Vagina (tissue), 2 donors: ENCODE measurements around the gene PRKCE. TPM values are rescaled to one million over a fixed set of nuclear protein-coding genes. Genes with fewer than 3 reads are reported as not detected.

Source experiments
- DNase-seq, 2 donors: peaks; one replicate each; pipeline ENCODE4 v3.0.0-alpha.2; 2017; ENCODE audit errors: extremely low spot score in 2 of 2
- H3K27ac ChIP-seq: fragments of 200-600 bp; sonication (generic); one replicate; pipeline ENCODE4 v1.5.1; 2019
- H3K27me3 ChIP-seq: fragments of 200-600 bp; sonication (generic); one replicate; pipeline ENCODE4 v1.5.1; 2019
- H3K36me3 ChIP-seq, 2 donors: fragments of 200-600 bp; sonication (generic); one replicate each; pipeline ENCODE4 v1.5.1; 2017 to 2019
- H3K4me1 ChIP-seq: fragments of 200-600 bp; sonication (generic); one replicate; pipeline ENCODE4 v1.5.1; 2019
- H3K4me3 ChIP-seq, 2 donors: fragments of 200-600 bp; sonication (generic); 1 replicate in 1 of 2; 2 replicates in 1 of 2; pipeline ENCODE4 v1.5.1; 2016 to 2019
- H3K9me3 ChIP-seq: fragments of 200-600 bp; sonication (generic); one replicate; pipeline ENCODE4 v1.5.1; 2019
- CTCF ChIP-seq, 3 experiments: fragments of 450-650 bp in 2 of 3; fragments of 200-600 bp in 1 of 3; sonication (generic) in 1 of 3; IDR thresholded peaks; one replicate each; pipeline ENCODE4 v1.5.1; 2017 to 2019; ENCODE audit warnings: antibody characterized with exemption in 3 of 3, mild to moderate bottlenecking in 2 of 3, moderate library complexity in 2 of 3
- POLR2A ChIP-seq, 2 donors: fragments of 450-650 bp; IDR thresholded peaks; one replicate each; pipeline ENCODE4 v1.6.1; 2017; ENCODE audit warnings: antibody characterized with exemption in 2 of 2, mild to moderate bottlenecking in 2 of 2, moderate library complexity in 2 of 2
- POLR2AphosphoS5 ChIP-seq, 2 donors: sonication (generic); formaldehyde crosslinking; IDR thresholded peaks; one replicate each; pipeline ENCODE4 v1.9.0; 2017; ENCODE audit warnings: antibody characterized with exemption in 2 of 2, mild to moderate bottlenecking in 2 of 2, low read depth in 1 of 2; ENCODE audit not compliant: insufficient read depth in 1 of 2
- intact Hi-C: fragments of 100-400 bp; cut with DNase I; formaldehyde crosslinking; loops from one replicate; pipeline ENCODE4 v1.15.1; 2023
- total RNA-seq: library from RNA; depleted of rRNA; stranded (reverse); fragments of >200 nt; gene quantifications from one replicate; pipeline ENCODE4 v1.2.3, GENCODE V29; 2016

Gene PRKCE
- total RNA-seq, 1 donor from 2014 or later = 11.8 TPM

GRCh38 chr2:45895241-45895861 lies 243.9 kb downstream of the PRKCE start:
- Histone ChIP-seq H3K9me3 (no peaks in the 10 kb centered on the region), H3K27me3 (no peaks in the 10 kb centered on the region), H3K4me1 (peaks cover 37% of the 10 kb centered on the region), H3K27ac (peak overlapping the region; percentile 51), H3K36me3 (no peaks in the 10 kb centered on the region), H3K4me3 (no peak overlapping the region)
- intact Hi-C loops = no loop called here
- DNase-seq = no peak
- TF ChIP-seq CTCF (IDR thresholded peaks at IDR 0.05) (no peak), POLR2AphosphoS5 (IDR thresholded peaks at IDR 0.05; ENCODE audit: insufficient read depth in 1 of 2, low read depth in 1 of 2) (no peak), POLR2A (IDR thresholded peaks at IDR 0.05) (no peak)

GRCh38 chr2:45896311-45896710 lies 244.8 kb downstream of the PRKCE start:
- no peak for DNase-seq
- Histone ChIP-seq H3K27me3 (no peaks in the 10 kb centered on the region), H3K4me1 (peaks cover 33% of the 10 kb centered on the region), H3K9me3 (no peaks in the 10 kb centered on the region), H3K36me3 (no peaks in the 10 kb centered on the region), H3K4me3 (no peak overlapping the region), H3K27ac (peak overlapping the region; percentile 51)
- intact Hi-C loops = no loop called here
- TF ChIP-seq CTCF (IDR thresholded peaks at IDR 0.05) = no peak
- TF ChIP-seq POLR2AphosphoS5 (IDR thresholded peaks at IDR 0.05; ENCODE audit: insufficient read depth in 1 of 2, low read depth in 1 of 2) = no peak
- TF ChIP-seq POLR2A (IDR thresholded peaks at IDR 0.05) = no peak

GRCh38 chr2:45897842-45898241 lies 246.4 kb downstream of the PRKCE start:
- no peak for DNase-seq
- Histone ChIP-seq H3K27ac (no peak overlapping the region), H3K9me3 (no peaks in the 10 kb centered on the region), H3K27me3 (no peaks in the 10 kb centered on the region), H3K4me1 (peaks cover 23% of the 10 kb centered on the region), H3K4me3 (no peak overlapping the region), H3K36me3 (no peaks in the 10 kb centered on the region)
- intact Hi-C loops = no loop called here
- TF ChIP-seq POLR2AphosphoS5 (IDR thresholded peaks at IDR 0.05; ENCODE audit: insufficient read depth in 1 of 2, low read depth in 1 of 2) (no peak), POLR2A (IDR thresholded peaks at IDR 0.05) (no peak), CTCF (IDR thresholded peaks at IDR 0.05) (no peak)

- TF ChIP-seq POLR2A (IDR thresholded peaks at IDR 0.05) (no peak), POLR2AphosphoS5 (IDR thresholded peaks at IDR 0.05; ENCODE audit: insufficient read depth in 1 of 2, low read depth in 1 of 2) (no peak), CTCF (IDR thresholded peaks at IDR 0.05) (no peak)
- Histone ChIP-seq H3K4me3 (no peak overlapping the region), H3K9me3 (no peaks in the 10 kb centered on the region), H3K36me3 (no peaks in the 10 kb centered on the region), H3K4me1 (peaks cover 19% of the 10 kb centered on the region), H3K27me3 (no peaks in the 10 kb centered on the region), H3K27ac (no peak overlapping the region)
- intact Hi-C loops = no loop called here
- DNase-seq = no peak
These were observed 247.3 kb downstream of the PRKCE start for GRCh38 chr2:45898819-45899218.

- Histone ChIP-seq H3K9me3 (no peaks in the 10 kb centered on the region), H3K27ac (no peak overlapping the region), H3K27me3 (no peaks in the 10 kb centered on the region), H3K4me3 (no peak overlapping the region), H3K4me1 (peaks cover 19% of the 10 kb centered on the region), H3K36me3 (no peaks in the 10 kb centered on the region)
- TF ChIP-seq CTCF (IDR thresholded peaks at IDR 0.05) = no peak
- TF ChIP-seq POLR2A (IDR thresholded peaks at IDR 0.05) = no peak
- TF ChIP-seq POLR2AphosphoS5 (IDR thresholded peaks at IDR 0.05; ENCODE audit: insufficient read depth in 1 of 2, low read depth in 1 of 2) = no peak
- DNase-seq = no peak
- intact Hi-C loops = no loop called here
These were observed 248.5 kb downstream of the PRKCE start for GRCh38 chr2:45899926-45900325.
